ENCODE data around the gene SLC7A6. TPM values are rescaled to one million over a fixed set of nuclear protein-coding genes. Genes with fewer than 3 reads are reported as not detected.

Gene SLC7A6
- total RNA-seq: 52.5 and 54.1 TPM in 2 replicates

DNA sequence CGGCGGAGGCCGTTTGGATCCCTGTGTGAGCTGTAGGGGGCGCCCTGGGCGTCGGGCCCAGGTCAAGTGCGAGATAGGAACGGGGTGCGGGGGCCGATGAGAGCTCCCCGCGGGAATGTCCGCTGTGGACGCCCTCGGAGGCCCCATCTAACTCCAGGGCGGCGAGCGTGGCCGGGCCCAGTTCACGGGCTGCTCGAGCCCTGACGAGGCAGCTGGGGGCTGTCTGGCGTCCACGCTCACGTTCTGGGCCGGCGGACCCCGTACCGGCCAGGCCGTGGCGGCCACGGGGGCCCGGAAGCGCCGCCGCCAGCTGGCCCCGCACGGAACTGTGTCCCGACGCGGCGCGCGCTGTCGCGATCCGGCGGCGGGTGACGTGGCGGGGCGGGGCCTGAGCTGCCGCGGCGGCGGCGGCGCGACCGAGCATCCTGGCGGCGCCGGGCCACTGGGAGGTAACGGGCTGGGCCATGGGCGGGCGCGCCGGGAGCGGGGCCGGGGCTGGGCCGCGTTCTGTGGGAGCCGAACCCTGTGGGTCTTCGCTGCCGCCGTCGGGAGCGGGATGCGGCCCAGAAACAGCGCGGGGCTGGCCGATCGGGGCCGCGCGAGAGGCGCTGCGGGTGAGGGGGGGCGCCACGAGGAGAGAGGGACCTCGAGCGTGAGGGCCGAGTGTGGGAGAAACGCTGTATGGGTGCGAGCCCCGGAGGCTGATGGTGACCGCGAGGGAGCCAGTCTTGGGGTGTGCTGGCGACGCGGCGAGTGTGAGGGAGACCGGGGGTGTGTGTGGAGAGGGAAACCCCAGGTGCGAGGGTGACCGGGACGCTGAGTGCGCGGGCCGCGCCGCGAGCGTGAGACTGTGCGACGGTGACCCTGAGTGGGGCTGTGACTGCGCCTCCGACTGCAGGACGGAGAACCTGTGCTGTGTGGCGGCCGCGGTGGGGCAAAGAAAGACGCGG is at the start of gene SLC7A6:
Gene SLC7A6 (plus strand): TSS at position 399 of the 950 bp plus-strand sequence. CDS start 10,201 bp downstream, outside the sequence.
- Mint-ChIP-seq H3K36me3 (ENCODE audit: low read depth) (peaks cover 20% of the 10 kb centered on the region), H3K4me1 (peaks cover 49% of the 10 kb centered on the region), H3K27ac (peak within 1 kb of the TSS; percentile 98), H3K4me3 (peak within 1 kb of the TSS; percentile 96), H3K9me3 (no peaks in the 10 kb centered on the region), H3K27me3 (no peaks in the 10 kb centered on the region)
- peak; percentile 91 for DNase-seq
- intact Hi-C loops (cut with micrococcal nuclease): loop anchor here (1.0 to 5.0 kb wide), 7 partner anchors 11 to 868 kb away; partner anchors contain the start of genes CHTF8, ESRP2, PLA2G15 and SLC7A6OS
- peak; percentile 79 for ATAC-seq (ENCODE audit: low read depth)
- CTCF ChIA-PET: interaction anchor here (0.6 to 9.0 kb wide), 20 partner anchors 9 to 784 kb away, joined by 3 to 321 read pairs (median 4); partner anchors contain the start of genes ATP6V0D1, PLA2G15, PRMT7 and SLC7A6OS
- POLR2A ChIA-PET: interaction anchor here (0.6 to 5.9 kb wide), 14 partner anchors 8 to 1720 kb away, joined by 3 to 104 read pairs (median 6); partner anchors contain the start of genes NFATC3, PLA2G15, PRMT7 and SLC7A6OS
- TF ChIP-seq, protein P1, sequence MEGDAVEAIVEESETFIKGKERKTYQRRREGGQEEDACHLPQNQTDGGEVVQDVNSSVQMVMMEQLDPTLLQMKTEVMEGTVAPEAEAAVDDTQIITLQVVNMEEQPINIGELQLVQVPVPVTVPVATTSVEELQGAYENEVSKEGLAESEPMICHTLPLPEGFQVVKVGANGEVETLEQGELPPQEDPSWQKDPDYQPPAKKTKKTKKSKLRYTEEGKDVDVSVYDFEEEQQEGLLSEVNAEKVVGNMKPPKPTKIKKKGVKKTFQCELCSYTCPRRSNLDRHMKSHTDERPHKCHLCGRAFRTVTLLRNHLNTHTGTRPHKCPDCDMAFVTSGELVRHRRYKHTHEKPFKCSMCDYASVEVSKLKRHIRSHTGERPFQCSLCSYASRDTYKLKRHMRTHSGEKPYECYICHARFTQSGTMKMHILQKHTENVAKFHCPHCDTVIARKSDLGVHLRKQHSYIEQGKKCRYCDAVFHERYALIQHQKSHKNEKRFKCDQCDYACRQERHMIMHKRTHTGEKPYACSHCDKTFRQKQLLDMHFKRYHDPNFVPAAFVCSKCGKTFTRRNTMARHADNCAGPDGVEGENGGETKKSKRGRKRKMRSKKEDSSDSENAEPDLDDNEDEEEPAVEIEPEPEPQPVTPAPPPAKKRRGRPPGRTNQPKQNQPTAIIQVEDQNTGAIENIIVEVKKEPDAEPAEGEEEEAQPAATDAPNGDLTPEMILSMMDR (IDR thresholded peaks at IDR 0.05): no peak

DNA sequence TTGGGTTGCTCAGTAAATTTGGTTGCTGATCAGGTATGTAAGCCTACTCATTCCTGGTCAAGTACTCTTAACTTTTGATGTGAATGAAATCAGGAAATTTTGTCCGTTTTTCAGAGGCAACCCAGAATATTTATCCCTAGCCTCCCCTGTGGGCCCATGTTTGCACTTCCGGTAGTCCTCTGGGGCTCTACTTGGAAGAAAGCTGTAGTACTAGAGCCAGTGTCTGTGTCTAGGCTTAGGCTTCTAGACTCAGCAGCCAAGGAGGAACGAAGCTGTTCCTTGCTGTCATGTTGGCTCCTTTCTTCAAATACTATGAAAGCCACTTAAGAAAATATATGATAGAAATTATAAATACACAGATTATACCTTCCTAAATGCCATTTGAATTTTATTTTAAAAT is 49.6 kb upstream of the SLC7A6 start:
- H3K4me1 Mint-ChIP-seq: peaks cover 12% of the 10 kb centered on the region

DNA sequence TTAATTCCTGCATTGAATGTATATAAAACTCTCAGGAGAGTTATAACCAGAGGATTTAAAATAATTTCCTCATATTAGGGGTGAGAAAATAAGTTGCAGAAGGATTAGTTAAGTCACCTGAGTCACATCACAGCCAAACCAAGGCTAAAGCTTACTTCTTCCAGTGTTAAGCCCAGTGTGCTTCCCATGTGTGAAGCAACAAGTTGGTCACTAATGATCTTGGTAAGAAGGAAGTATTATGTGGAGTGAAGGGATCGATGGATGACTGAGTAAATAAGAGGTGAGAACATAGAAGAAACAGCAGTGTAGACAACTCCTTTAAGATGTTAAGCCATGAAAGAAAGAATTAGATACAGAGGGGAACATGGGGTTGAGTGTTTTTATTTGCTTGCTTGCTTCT is 49.0 kb upstream of the SLC7A6 start:
- H3K9me3 Mint-ChIP-seq: no peaks in the 10 kb centered on the region
- TF ChIP-seq, protein P1 (IDR thresholded peaks at IDR 0.05): no peak
- no peak overlapping the region for H3K27ac Mint-ChIP-seq
- peaks cover 29% of the 10 kb centered on the region for H3K36me3 Mint-ChIP-seq (ENCODE audit: low read depth)
- no peaks in the 10 kb centered on the region for H3K27me3 Mint-ChIP-seq
- peaks cover 12% of the 10 kb centered on the region for H3K4me1 Mint-ChIP-seq
- ChIA-PET POLR2A (no interaction called here), CTCF (no interaction called here)
- DNase-seq: no peak
- ATAC-seq (ENCODE audit: low read depth): no peak
- H3K4me3 Mint-ChIP-seq: no peak overlapping the region
- intact Hi-C loops (cut with micrococcal nuclease): no loop called here

More for the DNA sequence above, 49.6 kb upstream of the SLC7A6 start:
- DNase-seq: no peak
- Mint-ChIP-seq H3K9me3 (no peaks in the 10 kb centered on the region), H3K27ac (no peak overlapping the region), H3K4me3 (no peak overlapping the region), H3K36me3 (ENCODE audit: low read depth) (peaks cover 25% of the 10 kb centered on the region), H3K27me3 (no peaks in the 10 kb centered on the region)
- TF ChIP-seq, protein P1 (IDR thresholded peaks at IDR 0.05): no peak
- no peak for ATAC-seq (ENCODE audit: low read depth)
- POLR2A ChIA-PET: interaction anchor here (1.0 kb wide), 1 partner anchor 12 kb away, joined by 9 read pairs; no protein-coding TSS in a partner anchor
- intact Hi-C loops (cut with micrococcal nuclease): loop anchor here (5.0 kb wide), 1 partner anchor 37 kb away; no protein-coding TSS in a partner anchor
- CTCF ChIA-PET: no interaction called here

DNA sequence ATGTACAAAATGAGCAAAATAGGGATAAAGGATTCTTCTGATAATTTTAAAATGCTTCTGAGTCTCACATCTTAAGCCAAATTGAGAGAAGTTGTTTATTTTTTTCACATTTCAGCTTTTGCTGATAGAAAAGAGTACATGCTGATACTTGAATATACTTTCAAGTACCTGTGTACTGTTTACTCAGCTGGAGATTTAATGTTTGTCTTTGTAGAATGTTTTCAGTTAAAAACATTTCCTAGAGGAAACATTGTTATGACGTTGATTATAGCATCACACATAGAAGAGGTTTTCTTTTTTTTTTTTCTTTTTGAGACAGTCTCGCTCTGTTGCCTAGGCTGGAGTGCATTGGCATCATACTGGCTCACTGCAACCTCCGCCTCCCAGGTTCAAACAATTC is 48.1 kb upstream of the SLC7A6 start:
- no peaks in the 10 kb centered on the region for H3K27me3 Mint-ChIP-seq
- H3K4me1 Mint-ChIP-seq: peaks cover 12% of the 10 kb centered on the region
- no peak for ATAC-seq (ENCODE audit: low read depth)
- no peak for DNase-seq
- TF ChIP-seq, protein P1 (IDR thresholded peaks at IDR 0.05): no peak
- H3K4me3 Mint-ChIP-seq: no peak overlapping the region
- peaks cover 31% of the 10 kb centered on the region for H3K36me3 Mint-ChIP-seq (ENCODE audit: low read depth)
- H3K9me3 Mint-ChIP-seq: no peaks in the 10 kb centered on the region
- ChIA-PET POLR2A (interaction anchor here (0.5 to 0.7 kb wide), 2 partner anchors 11 to 96 kb away, joined by 3 to 4 read pairs; no protein-coding TSS in a partner anchor), CTCF (no interaction called here)
- intact Hi-C loops (cut with micrococcal nuclease): no loop called here
- H3K27ac Mint-ChIP-seq: no peak overlapping the region

DNA sequence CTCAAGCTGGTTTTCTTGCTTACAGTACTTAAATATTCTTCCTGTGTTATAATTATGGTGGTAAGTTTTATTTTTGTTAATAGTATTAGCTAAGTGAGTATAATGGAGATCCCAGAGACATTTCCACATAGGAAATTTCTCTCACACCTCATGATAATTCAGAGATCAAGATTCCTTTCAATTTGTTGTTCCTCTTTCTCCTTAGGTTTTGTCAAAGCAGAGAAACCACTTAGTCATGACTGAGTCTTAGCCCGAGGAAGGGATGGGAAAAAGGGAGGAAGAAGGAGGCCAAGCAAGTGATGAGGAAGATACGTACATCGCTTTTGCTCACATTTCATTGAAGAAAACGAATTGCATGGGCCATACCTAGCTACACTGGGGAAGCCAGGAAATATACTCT is 46.8 kb upstream of the SLC7A6 start:
- Mint-ChIP-seq H3K36me3 (ENCODE audit: low read depth) (peaks cover 35% of the 10 kb centered on the region), H3K4me1 (peaks cover 12% of the 10 kb centered on the region), H3K27ac (no peak overlapping the region), H3K27me3 (no peaks in the 10 kb centered on the region), H3K9me3 (no peaks in the 10 kb centered on the region), H3K4me3 (no peak overlapping the region)
- TF ChIP-seq, protein P1 (IDR thresholded peaks at IDR 0.05): no peak
- intact Hi-C loops (cut with micrococcal nuclease): no loop called here
- ChIA-PET CTCF (interaction anchor here (1.0 kb wide), 1 partner anchor 401 kb away, joined by 3 read pairs; no protein-coding TSS in a partner anchor), POLR2A (interaction anchor here (0.6 kb wide), 1 partner anchor 728 kb away, joined by 4 read pairs; no protein-coding TSS in a partner anchor)
- DNase-seq (no peak), ATAC-seq (ENCODE audit: low read depth) (no peak)
